ENCODE data around the gene RAB1B.
"Not testable (repeated sequence)": the region's sequence is repeated elsewhere in the genome, so short reads cannot be mapped to it uniquely, and the experiment has no call there.

Gene RAB1B

DNA sequence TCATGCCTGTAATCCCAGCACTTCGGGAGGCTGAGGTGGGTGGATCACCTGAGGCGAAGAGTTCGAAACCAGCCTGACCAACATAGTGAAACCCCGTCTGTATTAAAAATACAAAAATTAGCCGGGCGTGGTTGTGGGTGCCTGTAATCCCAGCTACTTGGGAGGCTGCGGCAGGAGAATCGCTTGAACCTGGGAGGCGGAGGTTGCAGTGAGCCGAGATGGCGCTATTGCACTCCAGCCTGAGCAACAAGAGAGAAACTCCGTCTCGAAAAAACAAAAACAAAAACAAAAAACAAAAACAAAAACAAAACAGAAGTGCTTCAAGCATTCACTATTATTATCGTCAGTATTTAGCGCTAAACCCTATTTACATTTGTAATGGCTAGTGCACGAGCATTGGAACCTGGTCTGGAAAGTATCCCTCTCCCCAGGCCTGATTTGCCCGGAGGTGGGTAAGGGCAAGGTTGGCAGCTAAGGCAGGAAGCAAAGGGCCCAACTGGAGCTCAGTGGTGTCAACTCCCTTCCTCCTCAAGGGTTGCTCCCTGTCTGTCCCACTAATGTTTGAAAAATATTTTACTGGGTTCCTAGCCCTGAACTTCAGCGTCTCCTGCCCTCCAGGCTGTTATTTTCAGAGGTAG lies 42.5 kb downstream of the RAB1B start:
- not testable (repeated sequence) for DNase-seq

DNA sequence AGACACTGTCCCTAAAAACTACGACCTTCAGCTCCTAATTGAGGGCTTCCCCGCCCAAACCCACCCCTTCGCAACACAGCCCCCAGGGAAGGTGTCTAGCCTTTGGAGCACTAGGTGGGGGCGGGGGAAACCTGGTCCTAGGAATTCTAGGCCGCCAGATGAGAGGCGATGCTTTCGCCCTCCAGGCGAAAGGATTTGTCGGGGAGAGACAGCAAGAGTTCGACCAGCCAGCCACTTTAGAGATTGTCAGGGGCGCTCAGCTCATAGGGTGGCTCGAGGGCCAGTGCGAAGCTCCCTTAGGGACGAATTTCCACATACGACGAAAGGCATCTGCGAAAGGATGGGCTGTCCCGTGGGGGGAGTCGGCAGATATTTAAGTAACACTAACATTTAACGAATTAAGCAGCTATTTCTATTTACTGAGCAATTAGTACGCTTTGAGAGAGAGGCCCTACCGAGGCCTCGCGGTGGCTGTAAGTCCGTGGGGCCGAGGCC lies 43.1 kb downstream of the RAB1B start:
- no peak for DNase-seq

DNA sequence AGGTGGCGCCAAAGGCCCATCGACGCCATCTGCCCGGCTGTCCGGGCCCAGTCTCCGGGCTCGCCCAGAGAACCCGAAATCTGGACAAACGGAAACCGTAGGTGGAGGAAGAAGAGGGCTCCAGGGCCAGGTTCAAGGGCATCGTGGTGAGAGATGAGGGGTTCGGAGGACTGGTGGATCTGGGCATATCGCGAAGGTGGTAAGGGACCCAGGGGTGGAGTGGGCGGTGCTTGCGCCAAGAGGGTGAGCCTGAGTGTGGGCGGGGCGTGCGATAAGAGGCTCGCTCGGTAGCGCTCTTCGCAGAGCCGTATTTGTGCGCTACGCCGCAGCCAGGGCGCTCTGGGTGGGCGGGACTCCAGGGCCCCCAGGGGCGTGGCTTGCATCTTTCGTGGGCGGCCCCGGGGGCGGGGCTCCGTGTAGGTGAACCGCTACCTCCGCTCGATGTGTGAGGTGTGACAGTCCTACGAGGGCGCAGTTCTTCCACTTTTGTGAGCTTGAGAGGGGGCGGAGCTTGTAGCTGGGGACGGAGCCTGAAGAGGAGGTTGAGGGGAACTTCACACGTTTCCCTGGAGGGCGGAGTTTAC lies 43.6 kb downstream of the RAB1B start:
- peak; percentile 98 for DNase-seq

DNA sequence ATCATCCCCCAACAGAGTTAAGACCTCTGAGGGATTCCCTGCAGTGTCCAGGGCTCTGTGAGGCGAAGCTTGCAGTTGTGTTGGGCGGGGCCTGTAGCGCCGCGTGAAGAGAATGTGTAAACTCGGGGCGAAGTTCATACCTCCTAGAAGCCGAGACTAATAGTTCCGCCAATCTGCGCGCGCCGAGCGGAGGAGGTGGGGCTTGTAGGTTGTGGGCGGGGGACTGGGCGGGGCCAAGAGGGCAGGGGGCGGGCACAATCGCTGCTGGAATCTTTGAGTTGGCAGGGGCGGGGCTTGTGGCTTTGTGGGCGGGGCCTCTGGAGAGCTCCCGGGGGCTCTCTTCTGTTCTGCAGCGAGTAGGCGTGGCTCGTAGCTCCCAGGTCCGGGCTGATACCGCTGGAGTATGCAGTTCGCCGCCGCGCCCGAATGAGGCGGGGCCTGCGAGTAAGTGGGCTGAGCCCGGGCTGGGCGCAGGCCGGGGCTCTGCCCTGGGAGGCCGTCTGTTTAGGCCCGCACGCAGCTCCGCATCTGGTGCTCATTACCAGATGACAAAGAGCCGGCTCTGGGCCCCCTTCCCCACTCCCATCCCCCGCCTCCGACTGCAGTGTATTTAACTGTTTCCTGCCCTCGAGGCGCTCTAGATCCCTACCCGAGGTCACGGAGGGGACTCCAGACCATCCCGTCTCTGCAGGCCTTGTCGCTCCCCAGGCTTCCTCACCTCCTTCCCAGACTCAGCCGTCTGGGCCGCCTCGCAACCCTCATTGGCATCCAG lies 44.3 kb downstream of the RAB1B start:
- DNase-seq, result peak; percentile 96

DNA sequence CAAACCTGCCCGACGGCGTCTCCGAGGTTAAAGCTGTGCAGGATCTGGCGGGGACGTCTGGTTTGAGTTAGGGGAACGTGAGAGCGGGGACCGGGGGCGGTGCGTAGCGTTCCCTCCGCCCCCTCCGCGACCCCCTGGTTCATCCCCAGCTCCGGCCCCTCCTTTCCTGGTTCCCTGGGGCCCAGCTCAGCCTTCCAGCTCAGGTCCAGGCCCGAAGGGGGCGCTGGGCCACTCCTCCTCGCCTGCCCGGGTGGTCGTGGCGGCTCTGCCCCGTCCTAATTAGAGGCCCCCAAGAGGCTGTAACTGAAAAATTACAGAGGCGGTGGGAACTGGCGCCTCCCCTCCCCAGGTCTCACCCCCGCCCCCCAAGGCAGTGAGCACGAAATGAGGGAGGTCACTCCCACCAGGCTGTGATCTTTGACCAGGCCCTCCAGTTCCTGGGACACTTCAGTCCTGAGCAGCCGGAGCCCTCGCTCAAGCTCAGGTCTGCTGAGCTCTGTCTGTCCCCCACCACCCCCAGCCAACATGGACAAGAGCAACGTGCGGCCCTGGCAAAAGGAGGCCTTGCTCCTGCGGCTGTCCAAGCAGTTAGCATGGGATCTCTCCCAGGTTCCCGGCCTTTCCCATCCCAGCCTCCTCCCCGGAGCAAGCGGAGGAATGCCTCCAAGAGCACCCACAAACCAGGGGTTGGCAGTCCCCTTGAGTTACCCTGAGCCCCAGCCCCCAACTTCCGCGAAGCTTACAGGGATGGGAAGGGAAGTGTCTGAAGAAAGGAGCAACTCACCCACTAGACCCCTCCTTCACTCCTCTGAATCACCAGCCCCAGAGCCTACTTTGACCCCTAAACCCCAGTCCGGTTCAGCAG lies 45.1 kb downstream of the RAB1B start:
- DNase-seq, result no peak

DNA sequence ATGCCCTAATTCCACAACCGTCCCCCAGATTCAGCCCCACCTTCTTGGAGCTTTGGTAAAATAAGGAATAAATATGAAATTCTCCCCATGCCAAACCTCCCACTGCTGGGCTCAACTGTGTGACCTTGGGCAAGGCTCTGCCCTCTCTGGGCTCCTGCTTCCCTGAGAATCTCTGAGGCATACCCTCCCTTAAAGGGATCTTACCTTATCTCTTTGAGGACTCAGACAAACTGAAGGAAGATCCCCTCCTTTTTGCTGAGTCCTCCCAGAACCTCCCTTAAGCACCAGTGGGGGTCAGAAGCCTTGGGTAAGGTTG lies 45.7 kb downstream of the RAB1B start:
- DNase-seq, result no peak

DNA sequence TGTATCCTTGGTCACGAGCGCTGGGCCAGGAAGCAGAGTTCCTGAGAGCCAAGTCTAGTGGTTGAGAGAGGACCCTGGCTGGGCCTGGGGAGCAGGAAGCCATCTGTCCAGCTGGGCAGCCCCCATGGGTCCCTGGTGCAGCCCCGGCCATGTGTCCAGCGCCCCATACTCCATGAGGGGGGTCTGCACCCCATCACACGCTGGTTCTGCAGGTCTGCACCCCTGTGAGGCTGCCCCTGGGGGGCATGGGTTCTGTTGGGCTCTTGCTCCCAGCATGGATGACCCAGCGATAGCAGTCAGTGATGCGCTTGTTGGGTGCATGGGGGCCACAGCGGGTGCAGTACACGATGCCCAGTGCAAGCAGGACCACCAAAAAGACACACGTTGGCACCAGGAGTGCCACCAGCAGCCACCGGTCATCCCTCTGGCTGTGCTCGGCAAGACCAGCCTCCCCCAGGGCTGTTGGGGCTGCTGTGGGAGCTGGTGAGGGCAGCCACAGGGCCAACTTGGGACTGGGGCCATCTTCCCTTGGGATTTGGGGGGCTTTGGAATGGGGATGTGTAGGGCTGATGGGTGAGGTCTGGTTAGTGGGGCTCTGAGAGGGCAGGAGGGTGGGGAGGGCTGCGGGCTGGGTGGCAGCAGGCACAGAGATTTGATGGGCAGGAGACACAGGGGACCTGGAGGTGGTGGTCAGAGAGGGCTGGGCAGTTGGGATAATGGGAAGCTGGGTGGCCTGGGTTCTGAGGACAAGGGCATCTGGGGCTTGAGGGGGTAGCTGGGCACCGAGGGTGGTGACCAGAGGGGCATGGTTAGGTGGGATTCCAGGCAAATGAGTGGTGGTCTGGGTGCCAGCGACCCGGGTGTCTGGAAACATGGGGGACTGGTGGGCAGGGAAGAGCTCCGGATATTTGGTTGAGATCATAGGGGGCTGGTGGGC lies 46.4 kb downstream of the RAB1B start:
- DNase-seq, result no peak

DNA sequence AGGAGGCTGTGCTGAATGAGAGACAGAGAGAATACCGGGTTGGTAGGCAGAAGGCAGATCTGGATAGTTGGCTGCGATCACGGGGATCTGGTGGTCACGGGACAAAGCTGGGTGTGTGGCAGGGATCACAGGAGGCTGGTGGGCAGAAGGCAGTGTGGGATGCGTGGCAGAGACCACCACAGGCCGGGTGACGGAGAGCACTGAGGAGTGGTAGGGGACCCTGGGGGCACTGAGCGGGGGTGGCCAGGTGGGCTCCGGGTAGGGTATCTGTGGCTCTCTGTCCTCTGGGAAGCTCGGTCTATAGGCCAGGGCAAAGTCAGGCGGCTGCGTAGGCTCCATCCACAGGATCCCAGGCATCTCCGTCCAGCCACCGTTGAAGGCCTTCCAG lies 47.1 kb downstream of the RAB1B start:
- DNase-seq, result no peak

DNA sequence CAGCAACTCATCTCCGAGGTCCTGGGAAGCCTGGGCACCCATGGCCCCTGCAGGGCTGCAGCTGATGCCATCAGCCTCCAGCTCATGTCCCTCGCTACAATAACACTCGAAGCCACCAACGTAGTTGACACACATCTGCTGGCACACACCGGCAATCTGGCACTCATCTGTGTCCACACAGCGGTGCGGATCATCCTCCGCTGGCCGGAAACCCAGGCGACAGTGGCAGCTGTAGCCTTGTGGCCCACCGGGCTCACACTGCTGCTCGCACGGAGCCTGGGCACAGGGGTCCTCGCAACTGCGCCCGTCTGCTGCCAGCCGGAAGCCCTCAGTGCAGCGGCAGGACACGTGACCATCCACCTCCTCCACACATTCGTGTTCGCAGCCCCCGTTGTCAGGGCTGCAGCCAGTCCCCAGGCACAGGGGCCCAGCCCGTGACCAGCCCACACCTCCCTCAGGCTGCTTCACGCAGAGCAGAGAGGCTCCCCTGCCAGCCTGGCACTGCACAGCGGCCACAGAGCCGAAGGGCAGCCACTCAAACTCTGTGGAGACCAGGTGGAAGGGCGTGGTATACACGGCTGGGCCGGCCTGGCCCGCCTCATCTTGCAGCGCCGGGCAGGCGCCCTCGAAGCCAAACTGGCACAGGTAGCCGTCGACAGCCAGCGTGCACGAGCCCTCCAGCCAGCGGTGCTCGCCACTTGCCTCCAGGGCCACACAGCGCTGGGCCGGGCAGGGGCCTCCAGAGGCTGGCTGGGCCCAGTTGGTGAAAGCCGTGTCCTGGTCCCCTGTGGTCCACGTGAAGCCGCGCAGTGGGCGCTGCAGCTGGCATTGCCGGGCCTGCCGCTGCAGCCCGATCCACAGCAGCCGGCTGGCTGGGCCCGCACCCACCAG lies 47.7 kb downstream of the RAB1B start:
- no peak for DNase-seq

DNA sequence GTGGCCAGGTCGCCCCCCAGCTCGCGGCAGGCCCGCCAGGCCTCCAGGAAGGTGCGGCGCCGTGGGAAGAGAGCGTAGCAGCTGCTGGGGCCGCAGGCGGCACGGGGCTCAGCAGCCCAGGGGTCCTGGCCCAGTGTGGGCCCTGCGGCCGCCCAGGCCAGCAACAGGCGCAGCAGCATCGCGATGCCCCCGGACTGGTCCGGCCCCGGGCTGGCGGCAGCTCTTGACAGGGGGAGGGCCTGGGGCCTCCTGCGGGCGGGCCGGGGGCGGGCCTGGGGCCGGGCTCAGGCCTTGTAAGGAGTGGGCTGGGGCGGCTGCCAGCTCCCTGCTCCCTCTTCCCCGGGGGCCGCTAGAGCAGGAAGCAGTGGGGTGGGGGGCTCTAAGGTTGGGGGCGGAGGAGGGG lies 48.4 kb downstream of the RAB1B start, which contains the start of gene CD248:
TSS of gene CD248 (minus strand) at position 196 of the 403 bp plus-strand sequence. CDS start at position 179, 17 bp downstream.
- DNase-seq, result no peak

DNA sequence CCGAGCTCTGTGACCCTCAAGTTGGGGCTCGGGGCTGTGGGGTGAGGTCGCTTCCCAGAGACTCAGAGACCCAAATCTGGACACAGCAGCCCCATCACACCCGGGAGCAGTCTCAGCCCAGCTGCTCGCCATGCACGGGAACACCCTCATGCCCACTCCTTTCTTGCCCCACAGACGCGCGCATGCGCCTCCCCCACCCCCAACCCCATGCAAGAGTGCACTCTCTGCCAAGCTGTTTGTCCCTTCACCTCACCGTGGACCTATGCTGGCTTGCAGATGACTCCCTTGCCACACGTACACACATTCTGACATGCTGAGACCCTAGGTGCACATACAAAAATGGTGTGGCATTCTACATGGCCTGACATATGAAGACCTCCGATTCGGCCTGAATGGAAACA lies 48.9 kb downstream of the RAB1B start:
- DNase-seq, result no peak

DNA sequence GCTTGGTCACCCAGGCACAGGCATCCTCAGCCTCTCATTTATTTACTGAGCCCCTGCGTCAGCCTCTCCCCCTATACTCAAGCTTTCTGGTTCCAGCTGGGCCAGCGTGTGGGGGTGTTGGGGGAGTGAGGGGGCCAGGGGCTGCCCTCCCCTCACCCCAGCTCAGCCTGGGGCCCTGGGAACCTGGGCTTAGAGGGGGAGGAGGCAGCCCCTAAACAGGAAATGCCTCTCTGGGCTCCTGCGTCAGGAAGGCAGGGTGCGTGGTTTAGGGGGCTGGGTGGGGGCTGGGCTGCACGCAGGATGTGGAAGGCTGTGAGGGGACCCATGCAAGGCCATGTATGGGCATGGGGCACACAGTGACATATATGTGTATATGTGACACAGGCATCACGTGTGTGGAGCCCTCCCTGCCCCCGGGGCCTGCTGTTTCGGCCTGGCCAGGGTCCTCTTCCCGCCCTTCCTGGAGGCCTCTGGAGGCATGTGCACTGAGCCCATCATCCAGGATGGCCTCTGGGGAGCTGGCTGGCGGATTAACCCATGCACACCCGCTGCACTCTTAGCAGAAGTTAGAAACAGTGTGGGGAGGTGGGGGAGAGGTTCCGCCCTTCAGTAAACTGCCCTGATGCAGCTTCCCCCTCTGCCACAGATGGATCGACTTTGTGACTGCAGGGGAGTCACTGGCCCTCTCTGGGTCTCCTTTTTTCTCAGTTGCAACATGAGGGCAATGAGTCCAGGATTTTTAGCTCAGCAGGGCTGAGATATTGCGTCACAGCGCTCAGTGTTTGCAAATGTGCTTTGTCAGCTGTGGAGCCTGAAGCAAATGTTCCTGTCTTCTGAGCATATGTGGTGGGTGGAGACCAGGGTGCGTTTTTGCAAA lies 49.5 kb downstream of the RAB1B start:
- peak; percentile 53 for DNase-seq

DNA sequence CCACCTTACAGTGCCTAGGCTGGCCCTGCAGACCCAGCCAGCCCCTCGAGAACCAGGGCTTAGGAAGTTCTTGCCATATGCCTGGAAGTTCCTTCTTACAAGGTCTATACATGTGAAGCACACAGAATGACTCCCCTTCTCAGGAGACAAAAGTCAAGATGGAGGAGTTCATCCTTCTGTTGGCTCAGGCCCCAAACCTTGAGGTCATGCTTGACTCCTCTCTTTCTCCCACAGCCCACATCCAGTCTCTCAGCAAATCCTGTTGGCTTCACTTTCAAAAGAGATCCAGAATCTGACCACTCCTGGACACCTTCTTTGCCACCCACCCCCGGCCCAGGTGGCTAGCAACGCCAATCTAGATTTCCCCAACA lies 50.1 kb downstream of the RAB1B start:
- no peak for DNase-seq

DNA sequence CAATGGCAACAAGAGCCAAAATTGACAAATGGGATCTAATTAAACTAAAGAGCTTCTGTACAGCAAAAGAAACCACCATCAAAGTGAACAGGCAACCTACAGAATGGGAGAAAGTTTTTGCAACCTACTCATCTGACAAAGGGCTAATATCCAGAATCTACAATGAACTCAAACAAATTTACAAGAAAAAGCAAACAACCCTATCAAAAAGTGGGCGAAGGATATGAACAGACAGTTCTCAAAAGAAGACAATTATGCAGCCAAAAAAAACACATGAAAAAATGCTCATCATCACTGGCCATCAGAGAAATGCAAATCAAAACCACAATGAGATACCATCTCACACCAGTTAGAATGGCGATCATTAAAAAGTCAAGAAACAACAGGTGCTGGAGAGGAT lies 51.9 kb downstream of the RAB1B start:
- DNase-seq, result not testable (repeated sequence)

DNA sequence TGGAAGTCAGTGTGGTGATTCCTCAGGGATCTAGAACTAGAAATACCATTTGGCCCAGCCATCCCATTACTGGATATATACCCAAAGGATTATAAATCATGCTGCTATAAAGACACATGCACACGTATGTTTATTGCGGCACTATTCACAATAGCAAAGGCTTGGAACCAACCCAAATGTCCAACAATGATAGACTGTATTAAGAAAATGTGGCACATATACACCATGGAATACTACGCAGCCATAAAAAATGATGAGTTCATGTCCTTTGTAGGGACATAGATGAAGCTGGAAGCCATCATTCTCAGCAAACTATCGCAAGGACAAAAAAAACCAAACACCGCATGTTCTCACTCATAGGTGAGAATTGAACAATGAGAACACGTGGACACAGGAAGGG lies 52.3 kb downstream of the RAB1B start:
- DNase-seq, result not testable (repeated sequence)

DNA sequence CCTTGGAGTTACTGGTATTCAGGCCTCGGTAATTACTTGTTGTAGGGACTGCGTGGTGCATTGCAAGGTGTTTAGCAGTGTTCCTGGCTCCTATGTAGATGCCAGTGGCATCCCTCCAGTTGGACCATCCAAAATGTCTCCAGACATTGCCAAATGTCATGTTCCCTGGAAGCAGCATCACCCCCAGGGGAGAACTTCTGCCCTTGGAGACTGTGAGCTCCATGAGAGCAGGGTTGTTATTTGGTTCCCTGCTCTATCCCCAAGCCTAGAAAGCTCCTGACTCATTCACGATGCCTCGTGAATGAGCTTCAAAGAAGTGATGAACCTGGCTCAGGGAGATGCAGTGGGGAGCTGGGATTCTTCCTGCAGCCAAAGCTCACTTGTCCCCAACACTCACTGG lies 53.2 kb downstream of the RAB1B start:
- no peak for DNase-seq

DNA sequence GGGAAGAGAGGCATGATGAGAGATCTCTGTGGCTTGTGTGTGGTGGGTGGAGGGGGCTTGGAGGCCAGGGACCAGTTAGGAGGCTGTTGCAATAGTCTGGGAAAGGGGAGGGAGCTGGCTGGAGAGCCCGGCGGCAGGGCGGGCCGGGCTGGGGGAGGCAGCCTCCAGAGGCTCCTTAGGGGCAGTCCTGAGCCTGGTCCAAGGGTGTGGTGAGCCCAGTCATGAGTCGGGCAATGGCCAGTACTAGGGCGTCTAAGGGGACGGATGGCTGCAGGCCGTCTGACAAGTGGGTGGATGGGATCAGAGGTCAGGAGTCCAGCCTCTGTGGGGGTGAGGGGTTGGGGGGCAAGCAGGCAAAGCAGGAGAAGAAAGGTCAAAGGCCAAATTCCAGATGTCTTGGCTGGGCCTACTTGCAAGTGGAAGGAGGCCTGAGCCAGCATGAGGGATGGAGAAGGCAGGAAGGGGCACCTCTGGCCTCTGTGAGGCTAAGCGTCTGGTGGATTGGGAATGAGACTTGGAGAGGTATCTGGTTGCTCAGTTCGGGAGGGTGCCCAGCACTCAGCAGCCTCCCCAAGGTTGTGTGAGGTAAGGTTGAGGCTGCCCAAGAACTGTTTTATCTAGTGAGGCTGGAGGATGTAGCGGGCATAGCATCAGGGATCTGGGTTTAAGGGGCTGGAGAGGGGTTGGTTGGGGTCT lies 54.4 kb downstream of the RAB1B start:
- DNase-seq, result no peak

DNA sequence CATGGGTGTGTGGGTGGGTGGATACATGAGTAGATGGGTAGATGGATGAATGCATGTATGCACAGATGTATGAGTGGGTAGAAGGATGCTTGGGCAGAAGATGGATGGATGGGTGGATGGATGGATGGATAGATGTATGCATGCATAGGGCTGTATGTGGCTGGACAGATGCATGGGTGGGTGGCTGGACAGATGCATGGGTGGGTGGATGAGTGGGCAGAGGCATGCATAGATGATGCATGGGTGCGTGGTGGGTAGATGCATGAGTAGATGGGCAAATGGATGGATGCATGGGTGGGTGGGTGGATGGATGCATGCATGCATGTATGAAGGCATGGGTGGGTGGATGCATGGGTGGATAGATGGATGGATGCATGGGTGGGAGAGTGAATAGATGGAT lies 55.2 kb downstream of the RAB1B start:
- DNase-seq, result no peak

DNA sequence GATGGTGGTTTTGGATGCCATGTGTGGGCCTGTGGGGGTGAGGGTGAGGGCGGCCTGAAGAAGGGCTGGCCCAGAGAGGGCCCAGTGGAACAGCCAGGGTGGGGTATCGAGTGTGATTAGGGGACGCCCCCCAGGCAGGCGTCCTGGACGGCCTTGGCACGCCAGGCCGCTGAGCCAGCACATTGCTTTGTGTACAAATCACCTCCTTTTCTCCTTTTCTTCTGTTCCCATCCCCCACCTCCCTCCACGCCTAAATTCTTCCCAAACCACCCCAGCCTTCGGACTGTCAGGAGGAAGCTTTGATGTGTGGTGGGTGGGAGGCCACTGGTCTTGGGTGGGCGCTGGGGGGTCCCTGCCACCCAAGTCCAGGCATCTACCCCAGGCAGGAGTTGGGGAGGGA lies 56.2 kb downstream of the RAB1B start:
- no peak for DNase-seq
